H54 (cell line): ENCODE data around the gene ANKS1B.

Experiments used
- DNase-seq: peaks from one replicate; pipeline ENCODE4 v3.0.0; 2011; ENCODE audit warnings: low spot score, mixed read lengths; ENCODE audit not compliant: insufficient read length
- FAIRE-seq: peaks from 3 replicates; lab custom pipeline; 2011; peaks lifted over from hg19 to GRCh38; lab: Jason Lieb, UNC
- POLR2A ChIP-seq: IDR thresholded peaks from 2 replicates; pipeline ENCODE4 v1.6.1; 2011; ENCODE audit warnings: low read depth, mild to moderate bottlenecking, low read length

ANKS1B gene

GRCh38 chr12:98788396-98788795, 1196.3 kb downstream of the ANKS1B start:
- DNase-seq (no peak), FAIRE-seq (no peak)
- TF ChIP-seq POLR2A, result no peak

GRCh38 chr12:98786653-98787052, 1198.1 kb downstream of the ANKS1B start:
- no peak for TF ChIP-seq POLR2A
- FAIRE-seq (no peak), DNase-seq (no peak)

GRCh38 chr12:98783420-98783819, 1201.3 kb downstream of the ANKS1B start:
- no peak for DNase-seq
- no peak for TF ChIP-seq POLR2A
- no peak for FAIRE-seq

GRCh38 chr12:98780261-98780660, 1204.5 kb downstream of the ANKS1B start:
- DNase-seq (no peak), FAIRE-seq (no peak)
- TF ChIP-seq POLR2A, result no peak

- no peak for TF ChIP-seq POLR2A
- FAIRE-seq (no peak), DNase-seq (no peak)
Observed at GRCh38 chr12:98772818-98773217, 1211.9 kb downstream of the ANKS1B start.

- no peak for DNase-seq
- no peak for FAIRE-seq
- TF ChIP-seq POLR2A, result no peak
Observed at GRCh38 chr12:98771811-98772752, 1212.7 kb downstream of the ANKS1B start.

GRCh38 chr12:98770230-98770629, 1214.5 kb downstream of the ANKS1B start:
- DNase-seq (no peak), FAIRE-seq (no peak)
- TF ChIP-seq POLR2A, result no peak

- TF ChIP-seq POLR2A, result no peak
- DNase-seq (no peak), FAIRE-seq (no peak)
Observed at GRCh38 chr12:98769068-98769467, 1215.7 kb downstream of the ANKS1B start.

- no peak for TF ChIP-seq POLR2A
- DNase-seq (no peak), FAIRE-seq (no peak)
Observed at GRCh38 chr12:98767248-98767647, 1217.5 kb downstream of the ANKS1B start.

- TF ChIP-seq POLR2A, result no peak
- no peak for FAIRE-seq
- DNase-seq, result no peak
Observed at GRCh38 chr12:98763656-98764055, 1221.1 kb downstream of the ANKS1B start.

- TF ChIP-seq POLR2A, result no peak
- DNase-seq, result no peak
- no peak for FAIRE-seq
Observed at GRCh38 chr12:98758331-98758730, 1226.4 kb downstream of the ANKS1B start.

GRCh38 chr12:98757455-98757854, 1227.3 kb downstream of the ANKS1B start:
- no peak for DNase-seq
- FAIRE-seq, result no peak

GRCh38 chr12:98755855-98756254, 1228.9 kb downstream of the ANKS1B start:
- FAIRE-seq, result peak; percentile 80
- peak; percentile 76 for DNase-seq

More at GRCh38 chr12:98757455-98757854, 1227.3 kb downstream of the ANKS1B start:
- TF ChIP-seq POLR2A, result no peak

GRCh38 chr12:98754095-98754494, 1230.6 kb downstream of the ANKS1B start:
- no peak for TF ChIP-seq POLR2A
- DNase-seq (peak; percentile 60), FAIRE-seq (peak; percentile 89)

GRCh38 chr12:98752726-98753125, 1232.0 kb downstream of the ANKS1B start:
- FAIRE-seq, result peak; percentile 48
- TF ChIP-seq POLR2A, result no peak
- DNase-seq, result peak; percentile 37
